ENCODE data around the gene ADAM17.
"Not testable (repeated sequence)": the region's sequence is repeated elsewhere in the genome, so short reads cannot be mapped to it uniquely, and the experiment has no call there.

Gene ADAM17

DNA sequence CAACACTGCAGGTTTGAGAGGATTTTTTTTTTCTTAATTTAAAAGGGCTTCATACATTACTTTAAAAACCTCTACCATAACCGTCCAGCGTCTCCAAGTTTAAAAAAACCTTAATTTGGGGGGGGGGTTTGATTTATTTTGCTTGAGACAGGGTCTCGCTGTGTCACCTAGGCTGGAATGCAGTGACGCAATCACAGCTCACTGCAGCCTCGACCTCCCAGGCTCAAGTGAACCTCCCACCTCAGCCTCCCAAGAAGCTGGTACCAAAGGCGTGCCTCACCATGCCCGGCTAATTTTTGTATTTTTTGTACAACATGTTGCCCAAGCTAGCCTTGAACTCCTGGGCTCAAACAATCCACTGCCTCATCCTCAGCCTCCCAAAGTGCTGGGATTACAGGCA is 36.9 kb downstream of the ADAM17 start:
- no peak for DNase-seq

GRCh38 chr2:9518163-9518562 is 37.5 kb downstream of the ADAM17 start:
- DNase-seq, result no peak

DNA sequence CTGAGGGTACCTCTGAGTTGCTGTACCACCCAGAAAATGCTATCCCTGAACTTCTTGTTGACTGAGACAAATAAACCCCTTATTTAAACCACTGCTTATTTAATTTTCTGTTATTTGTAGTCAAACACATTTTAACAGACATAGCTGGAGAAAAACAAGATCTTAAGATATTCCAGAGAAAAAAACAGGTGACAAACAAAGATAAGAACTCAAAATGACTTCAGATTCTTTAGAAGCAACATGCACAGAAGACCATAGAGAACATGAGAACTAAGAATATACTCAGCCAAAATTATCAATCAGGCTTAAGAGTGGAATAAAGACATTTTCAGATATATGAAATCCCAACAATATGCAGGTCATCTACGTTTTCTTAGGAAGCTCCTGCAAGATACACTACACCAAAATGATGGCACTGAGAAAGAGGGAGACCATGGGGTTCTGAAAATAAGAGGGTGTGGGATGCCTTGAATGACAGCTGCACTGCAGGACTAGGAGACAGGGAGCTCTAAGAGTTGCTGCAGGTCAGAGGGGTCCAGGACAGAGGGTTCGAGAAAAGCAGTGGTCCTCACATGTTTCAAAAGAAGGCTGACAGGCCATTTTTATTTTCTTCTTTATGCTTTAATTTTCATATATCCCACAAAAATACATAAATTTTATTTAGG is 38.4 kb downstream of the ADAM17 start:
- DNase-seq, result no peak

- DNase-seq, result not testable (repeated sequence)
These were observed 41.7 kb downstream of the ADAM17 start for GRCh38 chr2:9513946-9514345.

DNA sequence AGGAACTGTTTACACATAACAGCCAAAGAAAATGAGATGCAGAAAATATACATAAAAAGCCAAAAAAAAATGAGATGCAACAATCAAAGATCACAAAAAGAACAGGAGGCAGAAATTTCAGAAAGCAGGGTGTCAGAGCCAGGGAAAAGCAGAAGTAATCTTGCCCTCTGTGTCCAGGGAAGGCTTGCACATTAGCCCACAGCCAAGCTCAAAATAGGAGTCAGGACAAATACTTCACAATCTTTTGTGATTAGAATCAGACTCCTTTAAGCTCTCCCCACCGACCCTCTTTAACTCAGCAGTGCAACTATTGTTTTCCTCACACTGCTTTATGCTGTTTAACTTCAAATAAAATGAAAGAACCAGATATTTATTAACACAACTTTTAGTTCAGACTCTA is 46.7 kb downstream of the ADAM17 start:
- no peak for DNase-seq

GRCh38 chr2:9498210-9498609 is 57.4 kb downstream of the ADAM17 start:
- DNase-seq, result no peak

DNA sequence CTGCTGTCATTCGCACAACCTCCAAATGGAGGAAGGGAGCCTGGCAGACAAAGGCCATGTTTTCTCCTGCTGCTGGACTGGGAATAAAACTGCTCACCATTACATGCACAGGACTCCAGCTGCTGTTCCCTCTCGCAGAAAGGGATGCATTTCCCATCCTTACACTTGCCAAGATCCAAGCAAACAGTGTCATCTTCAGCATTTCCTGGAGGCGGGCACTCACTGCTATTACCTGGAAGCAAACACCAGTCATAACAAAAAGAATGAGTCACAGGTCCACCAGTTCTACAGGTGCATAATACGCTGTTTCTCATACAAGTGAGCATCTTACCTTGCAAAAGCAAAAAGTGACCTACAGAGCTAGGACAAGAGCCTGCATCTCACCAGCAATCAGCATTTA is 58.6 kb downstream of the ADAM17 start:
- DNase-seq, result no peak

DNA sequence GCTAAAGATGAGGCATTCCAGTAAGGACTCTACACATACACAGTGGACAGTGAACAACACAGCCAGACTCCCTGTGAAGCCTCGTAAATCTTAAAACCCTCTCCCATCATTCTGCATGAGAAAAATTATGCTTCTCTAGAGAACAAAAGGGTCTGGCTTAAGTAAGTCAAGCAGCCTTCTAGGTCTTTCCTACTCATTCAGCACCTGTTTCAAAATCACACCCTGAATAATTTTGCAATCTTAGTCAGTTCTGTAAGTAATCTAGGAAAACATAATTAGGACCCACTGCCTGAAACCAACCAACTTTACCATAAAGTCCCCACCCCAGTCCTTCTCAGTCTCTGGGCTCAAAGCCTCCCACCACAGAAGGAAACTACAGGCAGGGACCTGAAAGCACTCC is 61.5 kb downstream of the ADAM17 start:
- DNase-seq, result no peak

DNA sequence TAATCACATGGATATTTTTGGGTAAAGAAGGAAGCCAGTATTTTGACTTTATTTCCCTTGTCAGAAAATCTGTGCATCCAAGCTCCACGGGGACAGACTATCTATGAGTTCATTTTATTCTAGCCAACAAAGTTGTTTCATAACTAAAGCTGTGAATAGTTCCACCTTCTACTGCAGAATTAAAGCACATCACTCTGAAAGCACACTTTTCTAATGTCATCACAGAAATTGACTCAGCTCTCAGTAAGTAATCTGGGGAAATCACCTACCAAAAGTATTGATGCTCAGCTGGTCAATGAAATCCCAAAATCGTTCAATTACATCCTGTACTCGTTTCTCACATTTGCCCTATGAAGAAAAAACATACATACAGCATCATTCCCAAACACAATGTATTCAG is 62.2 kb downstream of the ADAM17 start:
- no peak for DNase-seq

- no peak for DNase-seq
These were observed 62.7 kb downstream of the ADAM17 start for GRCh38 chr2:9492927-9493326.

DNA sequence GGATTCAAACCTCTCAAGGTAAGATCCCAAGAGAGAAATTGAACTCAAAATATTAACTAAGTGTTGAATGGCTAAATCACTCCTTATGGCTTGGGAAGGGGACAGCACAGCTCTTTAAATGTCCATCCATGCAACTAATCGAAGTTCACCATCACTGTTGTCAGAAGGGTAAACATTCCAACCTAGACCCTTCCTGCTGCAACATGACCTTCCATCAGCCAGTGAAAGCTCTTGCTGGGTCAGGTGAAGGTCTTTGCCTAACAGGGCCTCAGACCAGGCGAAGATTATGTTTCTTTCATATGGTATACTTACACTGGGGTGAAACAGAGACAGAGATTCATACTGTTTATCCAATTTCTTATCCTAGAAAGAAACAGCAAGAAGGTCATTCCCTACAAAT is 64.8 kb downstream of the ADAM17 start:
- DNase-seq, result no peak

- no peak for DNase-seq
These were observed 66.8 kb downstream of the ADAM17 start for GRCh38 chr2:9488583-9489547.

- no peak for DNase-seq
These were observed 71.1 kb downstream of the ADAM17 start for GRCh38 chr2:9484533-9484932.

- DNase-seq, result no peak
These were observed 72.5 kb downstream of the ADAM17 start for GRCh38 chr2:9483107-9483506.

- DNase-seq, result no peak
These were observed 75.5 kb downstream of the ADAM17 start for GRCh38 chr2:9480157-9480556.

DNA sequence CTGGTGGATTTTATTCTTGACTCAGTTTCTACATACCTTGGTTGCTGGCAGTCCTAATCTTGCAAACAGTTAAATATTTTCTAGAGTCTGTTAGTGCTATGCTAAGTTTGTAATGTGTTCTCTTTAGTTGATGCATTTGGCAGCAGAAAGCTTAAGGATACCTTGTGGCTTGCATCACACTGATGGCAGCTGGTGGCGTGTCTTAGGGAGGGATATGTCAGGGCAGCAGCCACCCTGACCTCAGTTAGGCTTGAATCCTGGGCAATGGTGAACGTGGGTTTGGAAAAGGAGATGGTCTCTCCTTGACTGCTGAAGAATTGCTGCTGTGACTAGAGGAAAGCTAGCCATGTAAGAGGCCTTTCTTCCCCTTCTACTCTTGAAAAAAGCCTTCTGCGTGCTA is 77.1 kb downstream of the ADAM17 start:
- no peak for DNase-seq

DNA sequence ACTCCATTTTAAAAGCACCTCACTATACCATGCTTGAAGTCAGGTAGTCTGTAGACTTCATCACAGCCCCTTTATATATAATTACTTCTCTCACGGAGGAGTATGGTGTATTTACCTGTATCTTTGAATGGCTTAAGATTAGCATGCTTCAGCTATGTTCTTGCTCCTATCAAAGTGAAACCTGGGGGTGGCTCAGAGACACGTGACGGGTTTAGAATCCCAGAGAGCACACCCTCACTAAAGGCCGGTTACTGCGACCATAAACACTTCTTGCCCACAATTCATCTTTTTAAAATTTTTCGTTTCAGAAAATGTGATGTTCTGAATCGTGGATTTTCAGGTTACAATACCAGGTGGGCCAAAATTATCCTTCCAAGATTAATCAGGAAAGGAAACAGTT is 77.7 kb downstream of the ADAM17 start:
- no peak for DNase-seq

GRCh38 chr2:9474361-9475057 is 81.1 kb downstream of the ADAM17 start, which contains the start of gene IAH1:
Gene IAH1, plus strand, starts transcription at chr2:9474551. Its CDS starts 16 bp downstream, at chr2:9474567.
- DNase-seq, result peak; percentile 74 to 81

DNA sequence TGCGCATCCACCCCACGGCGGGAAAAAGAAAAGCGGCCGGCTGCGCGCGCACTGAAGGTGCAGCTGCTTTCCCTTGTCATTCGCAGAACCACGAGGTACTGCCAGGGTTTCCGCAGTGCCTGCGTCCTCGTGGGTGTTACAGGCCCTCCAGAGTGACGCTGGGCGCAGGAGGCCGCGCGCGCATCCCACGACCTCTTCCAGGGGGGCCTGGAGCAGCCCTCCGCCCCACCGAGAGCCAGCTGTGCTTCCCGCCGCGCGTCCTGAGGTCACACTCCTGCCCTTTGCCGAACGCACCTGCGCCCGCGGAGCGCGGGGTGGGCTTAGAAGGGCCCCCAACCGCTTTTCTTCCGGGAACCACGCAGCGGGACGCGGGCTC is 81.7 kb downstream of the ADAM17 start:
- peak; percentile 74 for DNase-seq

GRCh38 chr2:9473308-9473984 is 82.2 kb downstream of the ADAM17 start:
- DNase-seq, result peak in 1 of 2 donors; percentile 26

DNA sequence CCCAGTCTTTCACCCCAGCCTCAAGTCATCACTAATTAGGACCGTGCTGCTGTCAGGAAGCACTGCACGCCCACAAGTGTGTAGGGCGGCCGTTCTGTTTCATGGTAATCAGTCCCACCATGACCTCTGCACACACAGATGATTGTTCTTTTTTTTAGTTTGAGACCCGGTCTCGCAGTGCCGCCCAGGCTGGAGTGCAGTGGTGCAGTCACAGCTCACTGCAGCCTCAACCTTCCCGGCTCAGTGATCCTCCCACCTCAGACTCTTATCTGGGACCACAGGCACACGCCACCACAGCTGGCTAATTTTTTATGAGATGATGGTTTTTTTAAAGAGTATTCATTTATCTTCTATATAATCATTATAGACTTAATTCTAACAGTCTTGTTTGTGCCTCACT is 83.1 kb downstream of the ADAM17 start:
- DNase-seq, result no peak

DNA sequence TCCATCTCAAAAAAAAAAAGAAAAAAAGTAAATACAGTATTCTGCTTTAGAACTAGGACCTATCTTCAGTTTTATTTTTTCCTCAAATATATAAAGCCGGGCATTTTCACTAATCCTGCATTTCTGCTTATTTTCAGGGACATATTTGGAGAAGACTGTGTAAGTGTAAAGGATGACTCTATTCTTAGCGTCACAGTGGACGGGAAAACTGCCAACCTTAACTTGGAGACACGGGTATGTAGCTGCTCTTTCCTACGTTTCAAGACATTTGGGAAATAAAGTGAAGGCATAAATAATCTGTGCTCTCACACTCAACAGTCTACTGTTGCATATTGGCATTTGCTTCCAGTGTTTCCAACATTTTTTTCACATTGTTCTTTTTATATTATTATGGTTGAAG is 84.4 kb downstream of the ADAM17 start:
- no peak for DNase-seq

DNA sequence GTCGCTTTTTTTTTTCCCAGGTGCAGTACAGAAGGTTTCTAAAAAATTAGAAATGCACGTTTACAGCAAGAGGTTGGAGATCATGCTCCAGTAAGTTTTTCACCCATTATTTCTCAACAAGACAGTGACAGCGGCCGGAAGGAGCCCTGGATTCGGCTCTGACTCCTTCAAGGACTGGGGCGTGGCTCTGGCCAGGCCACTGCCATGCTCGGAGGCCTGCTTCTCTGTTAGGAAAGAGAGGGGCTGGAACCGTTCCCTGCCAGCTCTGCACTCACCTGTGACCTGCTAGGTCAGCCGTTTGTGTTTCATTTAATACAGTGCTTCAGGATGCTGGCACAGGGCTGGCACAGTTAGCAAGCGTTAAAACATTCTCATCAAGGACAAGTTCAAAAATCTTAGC is 87.9 kb downstream of the ADAM17 start:
- DNase-seq, result no peak

Data from CD4-positive, alpha-beta T cell treated with Interleukin-1 beta for 1 hour (primary cell).